Spleen (tissue), 7 donors: ENCODE data around the gene PXMP2.

Experiments used
- CTCF ChIP-seq, 11 experiments: fragments of 200-600 bp in 7 of 11; fragments of 450-650 bp in 4 of 11; sonication (generic) in 4 of 11; IDR thresholded peaks in 8 of 11; conservative IDR thresholded peaks in 3 of 11; 1 replicate in 7 of 11; 2 replicates in 4 of 11; pipeline versions ENCODE4 v1.4.0 to v1.8.0; 2016 to 2021; ENCODE audit warnings: antibody characterized with exemption in 11 of 11, inconsistent platforms in 4 of 11, mild to moderate bottlenecking in 1 of 11
- POLR2A ChIP-seq, 3 donors: fragments of 450-650 bp; IDR thresholded peaks; one replicate each; pipeline ENCODE4 v1.5.1; 2017; ENCODE audit warnings: antibody characterized with exemption in 3 of 3, mild to moderate bottlenecking in 1 of 3
- donor health status: DM: no; HTN: no; CAD: no; lungs with moderate emphysema.
- donor health status: DM: no; HTN: no; CAD: no.
- donor health status: DM: no; HTN: no; CAD: no.

GRCh38 chr12:132703641-132704040 is 16.3 kb downstream of the PXMP2 start:
- TF ChIP-seq POLR2A (IDR thresholded peaks at IDR 0.05) (no peak), CTCF (IDR thresholded peaks at IDR 0.05 in 8 of 11, conservative IDR thresholded peaks at IDR 0.05 in 3 of 11) (no peak)
